ENCODE measurements around the gene SEC14L3. TPM values are rescaled to one million over a fixed set of nuclear protein-coding genes. Genes with fewer than 3 reads are reported as not detected.

Gene SEC14L3
- total and polyA plus RNA-seq, 2 of the 4 experiments (the other 2 are of a cell fraction), result not detected

DNA sequence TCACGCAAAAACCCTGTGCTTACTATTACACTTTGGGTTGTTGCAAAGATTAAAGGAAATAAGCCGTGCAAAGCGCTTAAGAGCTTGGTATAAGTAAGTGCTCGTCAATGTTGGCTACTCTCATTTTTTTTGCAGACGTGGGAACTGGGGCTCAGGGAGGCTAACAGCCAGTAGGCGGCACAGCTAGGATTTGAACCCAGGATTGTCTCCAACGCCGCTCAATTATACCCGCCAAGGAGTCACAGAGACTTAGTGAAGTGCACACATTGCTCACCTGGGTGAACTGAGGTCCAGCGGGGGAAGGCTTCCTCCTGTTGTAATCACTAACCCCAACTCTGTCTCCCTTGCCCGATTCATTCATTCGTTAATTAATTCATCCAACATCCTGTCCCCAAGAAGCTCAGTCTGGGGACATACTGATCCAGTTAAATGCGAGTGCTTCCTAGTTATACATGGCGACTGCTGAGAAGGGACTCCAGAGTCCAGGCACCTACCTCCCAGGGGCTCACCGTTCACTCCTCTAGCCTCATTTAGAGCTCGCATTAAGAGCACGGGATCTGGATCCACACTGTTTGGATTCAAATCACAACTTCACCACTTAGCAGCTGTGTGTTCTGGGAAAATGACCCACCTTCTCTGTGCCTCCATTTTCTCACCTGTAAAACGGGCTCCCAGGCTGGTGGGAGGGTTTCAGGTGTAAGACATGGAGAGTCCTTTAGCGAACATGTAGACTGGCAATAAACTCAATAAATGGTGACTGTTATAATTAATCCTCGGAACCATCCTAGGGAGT lies 47.1 kb downstream of the SEC14L3 start (continued):
- TF ChIP-seq RAD21 (IDR thresholded peaks at IDR 0.05; ENCODE audit: low read length) (no peak), POLR2A (IDR thresholded peaks at IDR 0.05; ENCODE audit: low read depth, low read length) (no peak)

DNA sequence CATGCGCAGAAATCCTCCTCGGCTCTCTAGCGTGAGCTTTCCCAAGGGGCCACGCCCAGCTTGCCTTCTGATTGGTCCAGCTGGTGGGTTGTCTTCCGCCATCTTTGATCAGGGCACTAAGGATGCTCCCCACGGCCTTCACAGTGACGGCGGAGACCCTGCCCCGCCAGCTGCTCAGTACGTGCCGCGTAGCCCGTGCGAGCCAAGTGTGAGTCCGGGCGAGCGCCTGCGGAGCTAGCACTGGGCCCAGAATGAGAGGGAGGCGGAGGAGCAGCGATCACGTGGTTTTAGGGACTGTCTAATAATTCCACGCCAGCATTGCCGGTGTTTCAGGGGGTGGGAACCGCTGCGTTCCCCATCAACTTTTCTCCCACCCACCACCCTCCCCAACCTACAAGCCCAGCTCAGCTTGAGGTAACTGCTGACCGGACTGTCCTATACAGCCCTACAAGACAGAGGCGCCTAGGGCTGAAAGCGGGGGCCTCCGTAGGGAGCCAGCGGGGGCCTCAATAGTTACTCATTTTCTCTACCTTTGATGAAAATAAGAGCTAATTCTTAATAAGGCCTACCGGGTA lies 47.8 kb downstream of the SEC14L3 start:
- BruUV-seq (replicated peaks), result no TSS peak
- in situ Hi-C loops (cut with MboI; ENCODE audit: low sequenced_read_pairs), result no loop called here
- peak overlapping the region; percentile 100 for H2AK9ac ChIP-seq (replicated peaks; ENCODE audit: low read depth, low read length, poor library complexity)
- peak; percentile 57 for TF ChIP-seq POLR2A (IDR thresholded peaks at IDR 0.05; ENCODE audit: low read depth, low read length)
- TF ChIP-seq MAZ (IDR thresholded peaks at IDR 0.05; ENCODE audit: borderline replicate concordance, low read depth, low read length), result peak; percentile 86
- TF ChIP-seq, protein P1, sequence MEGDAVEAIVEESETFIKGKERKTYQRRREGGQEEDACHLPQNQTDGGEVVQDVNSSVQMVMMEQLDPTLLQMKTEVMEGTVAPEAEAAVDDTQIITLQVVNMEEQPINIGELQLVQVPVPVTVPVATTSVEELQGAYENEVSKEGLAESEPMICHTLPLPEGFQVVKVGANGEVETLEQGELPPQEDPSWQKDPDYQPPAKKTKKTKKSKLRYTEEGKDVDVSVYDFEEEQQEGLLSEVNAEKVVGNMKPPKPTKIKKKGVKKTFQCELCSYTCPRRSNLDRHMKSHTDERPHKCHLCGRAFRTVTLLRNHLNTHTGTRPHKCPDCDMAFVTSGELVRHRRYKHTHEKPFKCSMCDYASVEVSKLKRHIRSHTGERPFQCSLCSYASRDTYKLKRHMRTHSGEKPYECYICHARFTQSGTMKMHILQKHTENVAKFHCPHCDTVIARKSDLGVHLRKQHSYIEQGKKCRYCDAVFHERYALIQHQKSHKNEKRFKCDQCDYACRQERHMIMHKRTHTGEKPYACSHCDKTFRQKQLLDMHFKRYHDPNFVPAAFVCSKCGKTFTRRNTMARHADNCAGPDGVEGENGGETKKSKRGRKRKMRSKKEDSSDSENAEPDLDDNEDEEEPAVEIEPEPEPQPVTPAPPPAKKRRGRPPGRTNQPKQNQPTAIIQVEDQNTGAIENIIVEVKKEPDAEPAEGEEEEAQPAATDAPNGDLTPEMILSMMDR (conservative IDR thresholded peaks at IDR 0.05; ENCODE audit: low read depth, low read length), result no peak
- TF ChIP-seq, protein P2, sequence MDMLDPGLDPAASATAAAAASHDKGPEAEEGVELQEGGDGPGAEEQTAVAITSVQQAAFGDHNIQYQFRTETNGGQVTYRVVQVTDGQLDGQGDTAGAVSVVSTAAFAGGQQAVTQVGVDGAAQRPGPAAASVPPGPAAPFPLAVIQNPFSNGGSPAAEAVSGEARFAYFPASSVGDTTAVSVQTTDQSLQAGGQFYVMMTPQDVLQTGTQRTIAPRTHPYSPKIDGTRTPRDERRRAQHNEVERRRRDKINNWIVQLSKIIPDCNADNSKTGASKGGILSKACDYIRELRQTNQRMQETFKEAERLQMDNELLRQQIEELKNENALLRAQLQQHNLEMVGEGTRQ (IDR thresholded peaks at IDR 0.05; ENCODE audit: low read depth, low read length), result peak; percentile 95
- TF ChIP-seq MAFK (IDR thresholded peaks at IDR 0.05; ENCODE audit: low read depth, low read length), result no peak
- TF ChIP-seq NFE2L2 (IDR thresholded peaks at IDR 0.05; ENCODE audit: low read depth, low read length), result no peak
- TF ChIP-seq MXI1 (IDR thresholded peaks at IDR 0.05; ENCODE audit: borderline replicate concordance, low read depth, low read length), result peak; percentile 83
- TF ChIP-seq RCOR1 (IDR thresholded peaks at IDR 0.05; ENCODE audit: insufficient replicate concordance, low read length), result peak; percentile 20
- TF ChIP-seq CEBPB (IDR thresholded peaks at IDR 0.05; ENCODE audit: low read depth, low read length), result no peak
- no peak for TF ChIP-seq CHD1 (IDR thresholded peaks at IDR 0.05; ENCODE audit: low read depth, low read length)
- peak; percentile 93 for TF ChIP-seq BHLHE40 (IDR thresholded peaks at IDR 0.05; ENCODE audit: low read depth, low read length)

More for the DNA sequence above, 47.8 kb downstream of the SEC14L3 start:
- Histone ChIP-seq H3K4me1 (ENCODE audit: control insufficient read depth, insufficient read depth, low read length) (peaks cover 24% of the 10 kb centered on the region), H3K4me3 (ENCODE audit: insufficient read depth, low read depth, low read length) (peak overlapping the region; percentile 48), H3K27me3 (ENCODE audit: control insufficient read depth, insufficient read depth, low read length) (no peaks in the 10 kb centered on the region), H2AK5ac (ENCODE audit: low read depth, low read length) (0 out of 2 replicates have a peak overlapping the region, but pooled peaks have one; percentile 39), H3K9me3 (ENCODE audit: control insufficient read depth, insufficient read depth, low read length) (no peaks in the 10 kb centered on the region), H3K4ac (ENCODE audit: low read depth, low read length) (peak overlapping the region; percentile 96), H2BK15ac (ENCODE audit: low read depth, low read length) (no peak overlapping the region; the same call in 2 of the 3 replicates), H3K23ac (ENCODE audit: low read depth, low read length) (peak overlapping the region; percentile 53; the same call in 1 of the 2 replicates), H2BK120ac (ENCODE audit: low read depth, low read length) (peak overlapping the region; percentile 46; the same call in 1 of the 2 replicates), H3K14ac (replicated peaks; ENCODE audit: low read depth, low read length) (peak overlapping the region; percentile 77), H2AFZ (replicated peaks; ENCODE audit: low read length, poor library complexity) (peak overlapping the region; percentile 96), H3K9me1 (ENCODE audit: insufficient read depth, low read length) (peaks cover 17% of the 10 kb centered on the region), H2BK5ac (ENCODE audit: low read depth, low read length, poor library complexity, severe bottlenecking) (peak overlapping the region; percentile 69), H3K36me3 (ENCODE audit: control insufficient read depth, insufficient read depth, low read length) (peaks cover 10% of the 10 kb centered on the region), H3K18ac (ENCODE audit: low read depth, low read length) (no peak overlapping the region), H4K91ac (ENCODE audit: insufficient read depth, low read depth, low read length) (peak overlapping the region; percentile 84), H3K56ac (ENCODE audit: extremely low read depth, insufficient read depth, low read length) (peak overlapping the region; percentile 99), H2BK20ac (ENCODE audit: low read depth, low read length) (no peak overlapping the region; the same call in 1 of the 2 replicates), H3K27ac (ENCODE audit: insufficient read depth, low read length) (peak overlapping the region; percentile 92), H3K4me2 (ENCODE audit: low read depth, low read length) (peak overlapping the region; percentile 53), H4K5ac (ENCODE audit: low read depth, low read length) (peak overlapping the region; percentile 37), H3K79me1 (ENCODE audit: low read depth in 1 of 2, low read length in 2 of 2) (peaks cover 17 to 41% of the 10 kb centered on the region in 2 experiments; a peak in 3 of 4 replicates), H4K20me1 (ENCODE audit: insufficient read depth, low read length) (no peaks in the 10 kb centered on the region), H4K8ac (ENCODE audit: low read depth in 2 of 2, low read length in 2 of 2) (peak overlapping the region; percentile 90), H3K9ac (ENCODE audit: low read depth, low read length) (peak overlapping the region; percentile 26)
- ATAC-seq (ENCODE audit: low read depth) (peak; percentile 78), DNase-seq (peak; percentile 100)
- 0% methylated on average over 7 of the region's 31 CpGs; no CpG with 5 or more reads in 1 of the 2 experiments for WGBS, 2 experiments (ENCODE audit: extremely low coverage in 2 of 2, insufficient read length in 1 of 2)
- ChIA-PET CTCF (interaction anchor here (0.6 to 1.5 kb wide), 6 partner anchors 9 to 923 kb away, joined by 3 to 5 read pairs (median 3); no protein-coding TSS in a partner anchor), POLR2A (ENCODE audit: unreplicated experiment) (interaction anchor here (0.6 to 1.0 kb wide), 2 partner anchors 27 to 50 kb away, joined by 3 to 5 read pairs; partner anchors contain the start of gene SEC14L2)
- intact Hi-C loops (cut with micrococcal nuclease) (loop anchor here (2.0 kb wide), 1 partner anchor 37 kb away; the partner anchor contains the start of gene RNF215), dilution Hi-C loops (cut with HindIII; ENCODE audit: low sequenced_read_pairs, unreplicated experiment) (no loop called here)
